Activated CD8-positive, alpha-beta memory T cell treated with anti-CD3 and anti-CD28 coated beads, Interleukin-2, amount 50 U/mL, for 48 hours (primary cell): ENCODE results near the gene LPAR2.
"Not testable (repeated sequence)": the region's sequence is repeated elsewhere in the genome, so short reads cannot be mapped to it uniquely, and the experiment has no call there.

Source experiments
- DNase-seq: peaks from one replicate; pipeline ENCODE4 v3.0.0-alpha.2; 2020

Gene LPAR2

DNA sequence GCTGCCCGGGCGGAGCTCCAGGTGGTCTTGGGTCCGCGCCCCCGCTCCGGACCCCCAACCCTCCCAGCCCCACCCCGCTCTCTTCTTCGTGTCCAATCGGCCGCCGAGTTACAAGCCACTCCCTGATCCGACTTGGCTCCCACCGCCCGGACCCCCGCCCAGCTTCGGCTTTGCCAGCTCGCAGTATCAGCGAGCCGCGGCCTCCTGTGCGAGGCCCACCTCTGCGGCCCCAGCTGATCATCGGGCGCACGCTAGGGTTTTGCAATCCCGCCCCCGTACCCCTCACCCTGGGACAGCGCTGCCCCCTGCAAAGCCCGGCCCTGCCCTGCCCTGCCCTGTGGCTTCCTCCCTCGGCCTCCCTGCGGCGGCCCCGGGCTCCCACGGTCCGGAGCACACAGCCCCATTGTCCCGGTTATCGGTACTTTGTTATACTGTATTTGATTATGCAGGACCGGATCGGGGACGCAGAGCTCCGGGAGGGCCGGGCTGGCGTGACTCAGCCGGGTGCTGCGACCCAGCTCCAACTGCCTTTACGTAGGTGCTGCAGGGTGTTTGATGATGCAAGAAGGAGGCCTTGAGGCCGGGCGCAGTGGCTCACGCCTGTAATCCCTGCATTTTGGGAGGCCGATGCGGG is 598 bp upstream of the LPAR2 start:
- peak; percentile 77 for DNase-seq

DNA sequence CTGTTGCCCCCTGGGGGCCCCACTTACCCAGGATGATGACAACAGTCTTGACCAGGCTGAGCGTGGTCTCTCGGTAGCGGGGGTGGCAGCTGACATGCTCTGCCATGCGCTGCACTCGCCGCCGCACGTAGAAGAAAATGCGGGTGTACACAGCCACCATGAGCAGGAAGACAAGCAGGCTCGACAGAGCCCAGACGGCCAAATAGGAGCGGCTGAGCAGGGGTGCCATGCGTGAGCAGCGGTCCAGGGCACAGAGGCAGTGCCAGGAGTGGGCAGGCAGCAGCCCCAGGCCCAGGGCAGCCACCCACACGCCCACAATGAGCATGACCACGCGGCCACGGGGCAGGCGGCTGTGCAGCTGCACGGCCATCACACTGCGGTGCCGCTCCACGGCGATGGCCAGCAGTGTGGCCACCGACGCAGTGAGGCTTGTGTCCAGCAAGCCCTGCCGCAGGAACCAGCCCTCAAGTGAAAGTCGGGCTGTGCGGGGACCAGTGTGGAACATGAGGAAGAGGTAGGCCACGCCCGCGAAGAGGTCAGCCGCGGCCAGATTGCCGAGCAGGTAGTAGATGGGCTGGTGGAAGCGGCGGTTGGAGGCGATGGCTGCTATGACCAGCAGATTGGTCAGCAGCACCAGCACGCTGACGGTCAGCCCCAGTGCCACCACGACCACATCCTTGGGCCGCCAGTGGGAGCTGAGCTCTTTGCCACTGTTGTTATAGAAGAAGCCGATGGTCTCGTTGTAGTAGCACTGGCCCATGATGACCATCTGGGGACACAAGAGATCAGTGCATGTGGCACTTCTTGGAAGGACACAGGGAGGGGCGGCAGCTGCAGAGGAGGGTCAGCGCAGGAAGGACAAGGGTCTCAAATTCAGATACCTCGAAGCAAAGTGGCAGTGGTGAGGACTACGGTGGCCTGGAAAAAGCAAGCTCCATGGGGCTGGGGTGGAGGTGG is 1.2 kb downstream of the LPAR2 start:
- no peak for DNase-seq

DNA sequence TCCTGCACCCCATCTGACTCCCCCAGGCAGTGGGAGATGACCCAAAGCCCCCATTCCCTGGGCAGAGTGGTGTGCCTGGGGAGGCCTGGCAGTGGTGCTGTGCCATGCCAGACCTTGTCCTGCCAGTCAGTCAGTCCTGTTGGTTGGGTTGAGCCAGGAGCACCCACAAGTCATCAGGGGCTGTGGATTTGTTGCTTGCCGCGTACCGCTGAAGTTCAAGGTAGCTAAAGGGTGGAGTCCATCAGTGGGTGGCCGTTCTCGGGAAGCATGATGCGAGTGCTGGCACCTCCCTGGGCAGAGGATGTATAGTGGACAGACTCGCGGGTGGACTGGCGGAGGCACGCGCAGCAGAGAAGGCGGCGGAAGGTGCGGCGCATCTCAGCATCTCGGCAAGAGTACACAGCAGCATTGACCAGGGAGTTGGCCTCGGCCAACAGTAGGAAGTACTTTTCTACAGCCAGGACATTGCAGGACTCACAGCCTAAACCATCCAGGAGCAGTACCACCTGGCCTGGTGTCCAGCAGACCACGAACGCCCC is 3.9 kb downstream of the LPAR2 start:
- DNase-seq: no peak

DNA sequence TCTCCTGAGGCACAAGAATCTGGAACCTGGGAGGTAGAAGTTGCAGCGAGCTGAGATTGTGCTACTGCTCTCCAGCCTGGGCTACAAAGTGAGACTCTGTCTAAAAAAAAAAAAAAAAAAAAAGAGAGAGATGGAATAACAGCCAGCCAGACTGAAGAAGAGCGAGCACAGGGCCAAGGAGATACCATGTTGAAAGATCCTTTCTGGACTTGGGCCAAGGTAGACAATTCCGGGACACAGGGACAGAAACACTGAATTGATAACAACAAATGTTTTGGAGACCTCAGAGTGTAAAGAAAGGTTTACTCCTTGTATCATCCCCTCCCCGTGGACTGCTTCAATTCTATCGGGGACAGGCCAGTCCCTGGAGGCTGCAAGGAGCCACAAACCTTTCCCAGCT is 4.6 kb downstream of the LPAR2 start:
- no peak for DNase-seq

DNA sequence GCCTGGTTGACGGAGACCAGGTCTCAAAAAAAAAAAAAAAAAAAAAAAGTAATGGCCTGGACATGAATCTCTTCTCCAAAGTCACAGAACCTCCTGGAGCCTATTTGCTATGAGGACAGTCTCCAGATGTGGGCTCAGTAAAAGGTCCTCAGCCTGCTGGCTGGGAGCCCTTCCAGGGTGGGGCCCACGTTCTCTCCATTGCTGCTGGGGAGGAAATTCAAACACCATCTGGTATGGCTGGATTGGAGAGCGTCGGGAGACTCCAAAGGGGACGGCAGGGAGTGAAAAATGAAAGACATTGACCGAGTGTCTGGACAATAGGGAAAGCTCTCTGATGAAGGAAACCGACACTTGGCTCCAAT is 8.2 kb downstream of the LPAR2 start:
- DNase-seq: no peak

DNA sequence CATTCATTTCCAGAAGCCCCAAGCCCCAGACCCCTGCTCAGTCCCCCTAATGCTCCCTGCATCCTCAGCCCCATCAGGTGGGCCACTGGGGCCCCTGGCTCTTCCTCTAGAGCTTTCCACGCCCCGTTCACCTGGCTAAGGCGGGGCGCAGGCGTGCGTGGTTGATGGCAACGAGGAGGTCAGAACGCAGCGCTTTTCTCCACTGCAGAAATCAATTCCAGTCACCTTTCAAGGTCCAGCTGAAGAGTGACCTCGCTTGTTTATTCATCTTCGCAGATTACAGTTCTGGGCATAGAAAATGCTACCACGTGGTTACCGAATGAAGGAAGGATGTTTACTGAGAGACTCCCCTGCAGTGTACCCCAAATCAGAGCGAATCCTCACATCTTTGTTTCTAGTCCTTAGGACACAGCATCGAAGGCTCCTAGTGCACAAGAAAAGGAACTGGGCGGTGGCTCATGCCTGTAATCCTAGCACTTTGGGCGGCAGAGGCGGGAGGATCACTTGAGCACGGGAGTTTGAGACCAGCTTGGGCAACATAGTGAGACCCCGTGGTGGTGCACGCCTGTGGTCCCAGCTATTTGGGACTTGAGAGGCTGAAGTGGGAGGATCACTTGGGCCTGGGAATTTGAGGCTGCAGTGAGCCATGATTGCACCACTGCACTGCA is 8.7 kb downstream of the LPAR2 start:
- DNase-seq: no peak

DNA sequence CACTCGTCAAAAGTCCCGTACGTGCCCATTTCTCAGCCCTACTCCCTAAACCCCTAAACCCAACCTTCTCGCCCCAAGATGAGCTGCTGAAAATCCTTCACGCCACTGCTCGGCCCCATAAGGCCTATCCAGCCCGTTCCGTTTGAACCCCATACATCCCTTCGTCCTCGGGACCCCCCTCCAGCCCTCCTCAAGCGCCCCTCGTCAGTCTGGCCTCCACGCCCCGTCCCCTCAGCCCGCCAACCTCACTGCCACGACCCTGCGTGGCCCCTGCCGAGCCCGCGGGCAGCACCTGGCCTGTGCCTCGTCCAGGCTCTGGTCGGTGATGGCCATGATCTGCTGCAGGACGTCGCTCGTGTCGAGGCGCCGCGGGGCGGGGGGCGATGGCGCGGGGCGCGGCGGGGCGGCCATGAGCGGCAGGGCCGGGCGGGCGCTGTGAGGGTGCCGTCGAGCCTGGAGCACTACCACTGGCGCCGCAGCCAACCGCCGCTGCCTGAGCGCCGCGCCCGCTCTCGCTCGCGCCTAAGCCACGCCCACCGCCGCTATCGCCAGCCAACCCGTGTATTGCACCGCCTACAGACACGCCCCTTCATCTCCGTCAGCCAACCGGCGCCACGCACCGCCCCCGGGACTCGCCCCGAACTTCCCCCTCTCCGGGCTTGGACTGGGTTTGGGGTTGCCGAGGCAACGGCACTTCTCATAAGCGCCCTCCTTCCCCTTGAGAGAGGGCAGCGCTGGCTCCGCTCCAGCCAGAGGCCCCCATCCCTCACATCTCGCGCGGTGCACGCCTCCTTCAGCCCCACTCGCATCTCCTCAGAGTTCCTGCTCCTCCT is 9.6 kb downstream of the LPAR2 start, which contains the start of gene PBX4:
PBX4 (minus strand) TSS at position 469 of the 833 bp plus-strand sequence; CDS start at position 411, 58 bp downstream.
- DNase-seq: peak; percentile 99

DNA sequence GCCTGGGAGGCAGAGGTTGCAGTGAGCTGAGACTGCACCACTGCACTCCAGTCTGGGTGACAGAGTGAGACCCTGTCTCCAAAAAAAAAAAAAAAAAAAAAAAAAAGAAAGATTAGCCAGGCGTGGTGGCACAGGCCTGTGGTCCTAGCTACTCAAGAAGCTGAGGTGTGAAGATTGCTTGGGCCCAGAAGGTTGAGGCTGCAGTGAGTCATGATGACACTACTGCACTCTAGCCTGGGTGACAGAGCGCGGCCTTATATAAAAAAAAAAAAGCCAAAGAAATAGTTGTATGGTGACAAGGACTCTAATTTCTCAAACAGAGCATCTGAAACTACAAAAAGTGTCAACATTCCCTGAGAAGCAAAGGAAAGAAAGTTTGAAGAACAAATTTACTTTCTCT is 12.9 kb downstream of the LPAR2 start:
- no peak for DNase-seq

DNA sequence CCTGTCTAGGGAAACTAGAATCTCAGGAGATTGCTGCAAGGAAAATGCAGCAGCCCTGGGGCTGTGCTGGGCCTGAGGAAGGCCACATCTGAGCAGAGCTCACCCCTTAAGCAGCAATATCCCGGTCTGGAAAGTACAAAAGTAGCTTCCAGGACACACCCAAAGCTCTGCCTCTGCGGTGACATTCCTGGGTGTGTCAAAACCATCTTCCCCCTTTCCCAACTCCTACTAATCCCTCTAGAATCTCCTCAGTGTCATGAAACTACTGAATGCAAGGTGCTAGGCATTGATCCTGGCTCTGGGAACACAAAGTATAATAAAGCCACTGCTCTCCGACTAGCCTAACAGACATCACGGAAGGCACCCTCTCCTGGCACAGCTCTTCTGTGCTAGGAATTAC is 14.5 kb downstream of the LPAR2 start:
- DNase-seq: no peak

DNA sequence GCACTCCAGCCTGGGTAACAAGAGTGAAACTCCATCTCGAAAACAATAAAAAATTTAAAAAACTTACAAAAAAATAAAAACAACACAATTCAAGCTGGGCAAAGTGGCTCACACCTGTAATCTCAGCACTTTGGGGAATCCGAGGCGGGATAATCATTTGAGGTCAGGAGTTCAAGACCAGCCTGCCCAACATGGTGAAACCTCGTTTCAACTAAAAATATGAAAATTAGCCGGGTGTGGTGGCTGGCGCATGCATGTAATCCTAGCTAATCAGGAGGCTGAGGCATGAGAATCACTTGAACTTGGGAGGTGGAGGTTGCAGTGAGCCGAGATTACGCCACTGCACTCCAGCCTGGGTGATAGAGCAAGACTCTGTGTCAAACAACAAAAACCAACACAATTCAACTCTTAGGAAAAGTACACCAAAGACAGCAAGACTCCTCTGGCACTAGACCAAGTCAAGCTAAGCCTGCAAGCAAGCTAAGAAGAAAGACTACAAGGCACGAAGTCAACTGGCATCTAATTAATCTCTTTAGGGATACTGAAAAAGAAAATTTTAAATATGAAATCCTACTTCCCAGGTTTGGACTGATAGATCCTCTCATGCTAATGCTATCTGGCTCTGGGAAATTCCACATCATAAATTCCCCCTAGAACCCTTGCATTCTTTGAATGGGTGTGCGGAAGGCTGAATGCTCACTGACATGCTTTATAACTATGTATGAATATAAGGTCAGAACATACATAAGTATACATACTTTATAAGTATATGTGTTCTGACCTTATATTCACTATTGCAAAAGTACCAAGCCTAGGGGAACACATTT is 17.4 kb downstream of the LPAR2 start:
- no peak for DNase-seq

DNA sequence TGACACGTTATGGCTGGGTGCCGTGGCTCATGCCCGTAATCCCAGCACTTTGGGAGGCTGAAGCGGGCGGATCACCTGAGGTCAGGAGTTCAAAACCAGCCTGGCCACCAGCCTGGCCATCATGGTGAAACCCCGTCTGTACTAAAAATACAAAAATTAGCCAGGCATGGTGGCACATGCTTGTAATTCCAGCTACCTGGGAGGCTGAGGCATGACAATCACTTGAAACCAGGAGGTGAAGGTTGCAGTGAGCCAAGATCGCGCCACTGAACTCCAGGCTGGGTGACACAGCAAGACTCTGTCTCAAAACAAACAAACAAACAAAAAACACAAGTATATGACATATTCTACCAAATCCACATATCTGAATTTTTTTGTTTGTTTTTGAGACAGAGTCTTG is 21.3 kb downstream of the LPAR2 start:
- DNase-seq: not testable (repeated sequence)

DNA sequence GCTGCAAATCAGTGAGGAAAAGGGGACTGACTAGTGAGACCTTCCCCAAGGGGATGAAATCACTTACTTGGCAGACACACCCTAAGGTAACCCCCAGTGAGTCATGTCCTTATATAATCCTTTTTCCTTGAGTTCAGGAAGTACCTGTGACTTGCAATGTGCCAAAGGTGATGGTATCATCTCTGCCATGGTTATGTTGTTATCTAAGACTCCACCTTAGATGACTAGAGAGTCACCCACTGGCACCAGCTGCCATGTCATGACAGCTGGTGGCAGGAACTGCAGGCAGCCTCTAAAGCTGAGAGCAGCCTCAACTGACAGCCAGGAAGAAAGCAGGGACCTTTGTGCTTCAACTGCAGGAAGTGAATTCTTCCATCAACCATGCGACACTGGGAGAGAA is 22.0 kb downstream of the LPAR2 start:
- DNase-seq: no peak

DNA sequence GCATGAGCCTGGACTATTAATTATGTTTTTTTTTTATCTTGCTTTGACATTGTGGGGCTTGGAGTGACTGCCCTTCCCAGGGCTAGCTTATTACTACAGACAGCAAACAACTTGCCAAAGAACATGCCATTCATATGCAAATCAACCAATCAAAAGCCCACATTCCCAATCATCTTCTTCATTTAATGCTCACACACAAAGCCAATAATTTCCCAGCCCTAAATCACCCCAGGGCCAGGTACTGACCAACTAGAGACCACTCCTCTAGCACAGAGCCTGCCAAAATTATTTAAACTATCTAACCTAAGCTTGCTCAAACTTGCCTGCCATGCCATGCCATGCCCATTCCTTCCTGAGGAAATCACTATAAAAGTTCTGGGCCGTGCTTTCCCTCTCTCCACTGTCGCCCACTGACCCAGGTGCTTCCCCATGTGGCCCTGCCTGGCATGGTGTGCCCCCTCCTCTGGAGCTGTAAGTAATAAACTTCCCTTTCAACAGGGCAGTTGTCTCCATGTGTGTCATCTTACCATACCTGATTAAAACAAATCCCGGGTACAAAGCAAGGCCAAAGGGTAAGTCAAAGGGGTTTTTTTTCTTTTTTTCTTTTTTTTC is 25.2 kb downstream of the LPAR2 start:
- DNase-seq: no peak

DNA sequence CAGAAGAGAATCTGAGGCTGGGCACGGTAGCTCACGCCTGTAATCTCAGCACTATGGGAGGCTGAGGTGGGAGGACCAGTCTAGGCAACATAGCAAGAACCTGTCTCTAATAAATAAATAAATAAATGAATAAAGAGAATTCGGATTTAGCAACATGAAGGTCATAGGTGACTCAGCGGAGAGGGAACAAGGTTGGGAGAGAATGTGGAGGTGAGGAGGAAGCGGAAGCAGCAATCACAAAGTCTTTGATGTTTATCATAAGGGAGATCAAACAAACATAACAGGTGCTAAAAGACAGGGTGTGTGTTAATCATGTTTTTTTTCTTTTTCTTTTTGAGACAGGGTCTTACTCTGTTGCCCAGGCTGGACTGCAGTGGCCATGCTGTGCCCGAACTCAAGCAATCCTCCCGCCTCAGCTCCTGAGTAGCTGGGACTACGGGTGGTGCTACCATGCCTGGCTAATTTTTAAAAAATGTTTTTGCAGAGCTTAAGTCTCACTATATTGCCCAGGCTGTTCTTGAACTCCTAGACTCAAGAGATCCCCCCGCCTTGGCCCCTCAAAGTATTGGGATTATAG is 25.8 kb downstream of the LPAR2 start:
- no peak for DNase-seq

DNA sequence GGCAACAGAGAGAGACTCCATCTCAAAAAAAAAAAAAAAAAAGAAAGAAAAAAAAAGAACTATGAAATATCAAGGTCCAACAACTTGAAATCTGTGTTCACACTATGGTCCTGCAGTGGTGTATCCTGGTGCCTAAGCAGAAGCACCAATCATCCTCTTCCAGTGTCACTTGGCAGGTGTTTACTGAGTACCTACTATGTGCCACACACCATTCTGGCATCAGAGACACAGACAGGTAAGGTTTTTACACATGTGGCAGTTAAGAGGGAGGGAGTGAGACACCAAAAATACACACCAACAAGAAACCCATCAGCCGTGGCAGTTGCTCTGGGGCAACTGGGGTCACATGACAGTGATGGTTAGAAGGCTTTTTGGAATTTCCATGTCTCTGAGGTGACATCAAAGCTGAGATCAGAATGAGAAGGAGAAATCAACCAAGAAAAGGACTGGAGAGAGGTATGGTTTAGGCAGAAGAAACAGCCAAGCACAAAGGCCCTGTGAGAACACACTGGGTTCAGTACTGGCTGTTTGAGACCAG is 27.2 kb downstream of the LPAR2 start:
- no peak for DNase-seq

DNA sequence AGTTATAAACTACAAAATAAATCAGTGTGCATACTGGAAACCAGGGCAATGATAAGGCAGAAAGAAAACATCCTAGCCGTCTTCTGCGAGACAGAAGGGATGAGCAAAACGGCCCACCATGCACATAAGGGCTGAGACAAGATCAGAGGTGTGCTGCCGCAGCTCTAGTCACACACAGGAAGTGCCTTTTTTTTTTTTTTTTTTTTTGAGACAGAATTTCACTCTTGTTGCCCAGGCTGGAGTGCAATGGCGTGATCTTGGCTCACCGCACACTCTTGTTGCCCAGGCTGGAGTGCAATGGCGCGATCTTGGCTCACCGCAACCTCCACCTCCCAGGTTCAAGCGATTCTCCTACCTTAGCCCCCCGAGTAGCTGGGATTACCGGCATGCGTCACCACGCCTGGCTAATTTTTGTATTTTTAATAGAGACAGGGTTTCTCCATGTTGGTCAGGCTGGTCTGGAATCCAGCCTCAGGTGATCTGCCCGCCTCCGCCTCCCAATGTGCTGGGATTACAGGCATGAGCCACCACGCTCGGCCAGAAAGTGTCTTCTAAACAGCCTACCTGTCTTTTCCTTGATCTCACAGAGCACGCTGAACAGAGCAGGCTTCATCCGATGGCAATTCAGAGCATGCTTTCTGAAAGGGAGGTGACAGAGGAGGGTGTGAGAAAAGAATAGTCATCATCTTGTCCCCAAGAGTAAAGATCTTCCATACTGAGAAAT is 29.1 kb downstream of the LPAR2 start:
- DNase-seq: peak; percentile 80

DNA sequence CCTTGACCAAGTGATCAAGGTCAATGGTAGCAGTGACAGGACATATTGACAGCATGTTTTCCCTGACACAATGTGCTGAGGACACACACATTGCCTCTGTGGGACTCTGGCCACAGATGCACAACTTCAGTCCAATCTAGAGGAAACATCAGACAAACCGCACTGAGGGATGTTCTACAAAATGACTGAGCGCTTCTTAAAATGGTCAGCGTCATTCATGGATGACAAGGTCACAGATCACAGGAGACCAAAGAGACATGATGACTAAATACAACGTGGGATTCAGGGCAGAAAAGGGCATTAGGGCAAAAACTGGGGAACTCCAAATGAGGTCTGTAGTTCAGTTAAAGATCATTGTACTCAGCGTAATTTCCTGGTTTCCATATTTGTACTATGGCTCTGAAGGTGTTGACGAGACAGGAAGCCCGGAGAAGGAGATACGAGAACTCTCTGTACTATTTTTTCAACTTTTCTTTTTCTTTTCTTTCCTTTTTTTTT is 30.2 kb downstream of the LPAR2 start:
- DNase-seq: no peak

DNA sequence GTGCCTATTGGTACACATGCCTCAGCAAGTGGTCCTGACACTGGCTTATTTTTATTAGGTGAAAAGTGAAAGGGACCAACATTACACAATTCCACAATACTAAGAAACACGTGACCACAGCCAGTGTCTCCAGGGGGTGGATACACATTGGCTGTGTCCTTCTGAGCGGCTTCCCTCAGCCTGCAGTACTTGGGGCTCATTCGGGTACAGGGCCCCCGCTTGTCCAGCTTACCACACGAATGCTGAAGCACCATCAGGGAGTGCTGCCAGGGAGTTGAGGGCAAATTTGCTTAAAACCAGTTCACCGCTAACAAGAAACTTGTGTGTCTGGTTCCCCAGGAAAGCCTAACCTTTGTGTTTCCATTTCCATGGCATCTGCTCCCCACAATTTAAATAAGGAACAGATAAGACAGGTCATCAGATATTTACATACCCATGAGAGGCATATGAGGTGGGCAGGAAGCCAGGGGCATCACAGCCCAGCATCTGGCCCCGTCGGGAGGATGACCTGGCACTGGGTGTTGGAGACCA is 32.8 kb downstream of the LPAR2 start:
- no peak for DNase-seq

DNA sequence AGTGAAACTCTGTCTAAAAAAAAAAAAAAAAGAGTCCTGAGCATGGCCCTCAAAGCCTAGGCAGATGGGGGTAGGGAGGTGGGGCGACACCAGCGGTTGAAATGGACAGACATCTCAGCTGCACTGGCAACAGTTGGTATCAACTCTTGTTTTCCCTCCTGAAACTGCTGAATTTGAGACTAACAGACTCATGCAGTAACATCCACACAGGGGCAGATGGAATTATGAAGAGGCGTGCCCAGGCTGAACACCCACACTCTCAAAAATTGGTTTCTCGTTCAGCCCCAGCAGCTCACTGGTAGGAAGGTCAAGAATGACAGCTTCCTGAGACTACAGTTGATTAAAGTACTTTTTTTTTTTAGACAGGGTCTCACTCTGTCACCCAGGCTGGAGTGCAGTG is 33.6 kb downstream of the LPAR2 start:
- DNase-seq: no peak
